ENCODE results near the gene HOPX. TPM values are rescaled to one million over a fixed set of nuclear protein-coding genes. Genes with fewer than 3 reads are reported as not detected.
"Not testable (repeated sequence)": the region's sequence is repeated elsewhere in the genome, so short reads cannot be mapped to it uniquely, and the experiment has no call there.

HOPX gene
- total RNA-seq, 3 donors from 2014 or later: 1.3 to 5.6 (median 1.9) TPM

DNA sequence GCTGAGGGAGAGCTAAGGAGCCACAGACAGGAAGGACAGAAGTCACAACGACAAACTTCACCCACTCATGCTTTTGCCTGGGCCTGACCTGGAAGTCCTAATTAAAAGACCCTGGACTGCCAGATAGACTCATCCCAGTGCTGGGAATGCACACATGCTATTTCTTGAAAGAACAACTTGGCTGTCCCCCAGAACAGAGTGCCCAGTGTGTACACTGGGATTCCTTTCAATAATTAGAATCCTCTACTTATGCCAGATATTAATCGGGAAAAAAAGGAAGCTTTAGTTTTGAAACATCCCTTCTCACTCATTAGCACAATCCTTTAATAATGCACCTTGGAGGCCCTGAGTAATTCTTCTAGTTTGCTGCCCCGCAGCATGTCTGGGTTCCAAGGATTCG is 3.4 kb downstream of the HOPX start:
- no peaks in the 10 kb centered on the region for H3K36me3 ChIP-seq (ENCODE audit: low read depth)
- H3K4me3 ChIP-seq: no peak overlapping the region
- DNase-seq (no peak), ATAC-seq (no peak)
- TF ChIP-seq CTCF (IDR thresholded peaks at IDR 0.05): no peak
- peaks cover 5% of the 10 kb centered on the region for H3K4me1 ChIP-seq (ENCODE audit: low read depth)
- intact Hi-C loops (cut with DNase I, micrococcal nuclease): no loop called here
- H3K9me3 ChIP-seq: no peaks in the 10 kb centered on the region

DNA sequence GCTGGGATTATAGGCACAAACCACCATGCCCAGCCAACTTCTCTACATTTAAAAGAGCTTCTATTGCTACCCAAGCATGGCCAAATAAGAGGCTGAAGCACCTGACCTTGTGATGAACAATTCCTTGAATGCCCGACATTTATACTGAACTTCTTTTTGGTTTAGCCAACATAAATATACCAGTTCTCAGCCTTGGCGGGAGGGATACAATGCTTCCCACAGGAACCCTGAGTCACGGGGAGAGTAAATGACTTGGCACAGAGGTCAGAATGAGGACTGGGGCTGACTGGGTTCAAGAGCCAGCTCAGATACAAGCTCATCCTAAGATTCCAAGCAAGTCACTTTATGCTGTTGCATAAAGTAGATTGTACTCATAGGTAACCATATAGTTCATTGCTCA is 6.1 kb downstream of the HOPX start:
- Histone ChIP-seq H3K4me1 (ENCODE audit: low read depth) (no peaks in the 10 kb centered on the region), H3K4me3 (no peak overlapping the region), H3K9me3 (no peaks in the 10 kb centered on the region), H3K36me3 (ENCODE audit: low read depth) (no peaks in the 10 kb centered on the region)
- DNase-seq (no peak), ATAC-seq (no peak)
- intact Hi-C loops (cut with DNase I, micrococcal nuclease): no loop called here
- no peak for TF ChIP-seq CTCF (IDR thresholded peaks at IDR 0.05)

DNA sequence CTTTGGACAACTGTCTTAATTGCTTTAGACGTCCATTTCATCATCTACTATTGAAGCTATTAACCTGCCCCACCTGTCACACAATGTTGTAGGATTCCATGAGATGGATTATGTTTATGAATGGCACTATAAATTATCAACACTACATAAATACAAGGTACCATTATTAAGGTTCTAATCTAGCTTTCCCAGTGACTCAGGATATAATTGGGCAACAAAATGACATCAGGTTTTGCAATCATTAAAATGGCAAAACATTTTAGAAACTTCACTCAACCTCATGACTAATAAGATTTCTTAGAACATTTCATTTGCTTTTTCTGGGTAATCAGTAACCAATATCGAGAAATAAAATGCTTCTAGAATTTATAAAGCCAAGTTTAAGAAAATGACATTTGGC is 9.2 kb downstream of the HOPX start:
- no peak for ATAC-seq
- Histone ChIP-seq H3K4me1 (ENCODE audit: low read depth) (no peaks in the 10 kb centered on the region), H3K9me3 (no peaks in the 10 kb centered on the region), H3K36me3 (ENCODE audit: low read depth) (no peaks in the 10 kb centered on the region), H3K4me3 (no peak overlapping the region)
- TF ChIP-seq CTCF (IDR thresholded peaks at IDR 0.05): no peak
- intact Hi-C loops (cut with DNase I, micrococcal nuclease): no loop called here
- DNase-seq: no peak

DNA sequence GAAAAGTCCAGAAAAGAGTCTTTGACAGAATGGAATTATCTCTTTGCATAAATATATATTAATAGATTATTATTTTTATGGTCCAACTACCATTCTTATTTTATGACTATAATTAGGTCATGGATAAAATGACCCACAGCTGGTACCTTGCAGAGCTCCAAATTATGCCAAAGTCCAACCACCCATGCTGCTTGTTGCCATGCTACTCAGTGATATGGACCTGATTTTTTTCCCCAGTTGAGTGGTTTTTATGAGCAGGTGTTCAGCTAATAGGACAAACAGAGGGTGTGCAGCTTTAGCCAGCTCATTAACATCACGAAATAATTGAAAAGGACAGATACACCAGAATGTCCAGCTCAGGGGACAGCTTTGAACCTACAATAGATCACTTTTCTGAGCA is 9.7 kb downstream of the HOPX start:
- no peaks in the 10 kb centered on the region for H3K36me3 ChIP-seq (ENCODE audit: low read depth)
- no peak overlapping the region for H3K4me3 ChIP-seq
- DNase-seq (no peak), ATAC-seq (no peak)
- intact Hi-C loops (cut with DNase I, micrococcal nuclease): no loop called here
- TF ChIP-seq CTCF (IDR thresholded peaks at IDR 0.05): no peak
- H3K4me1 ChIP-seq (ENCODE audit: low read depth): no peaks in the 10 kb centered on the region
- H3K9me3 ChIP-seq: no peaks in the 10 kb centered on the region

GRCh38 chr4:56668267-56668666 is 12.8 kb downstream of the HOPX start:
- ATAC-seq (peak; percentile 52), DNase-seq (peak in 1 of 3 donors; percentile 28)
- Histone ChIP-seq H3K4me1 (ENCODE audit: low read depth) (no peaks in the 10 kb centered on the region), H3K4me3 (no peak overlapping the region), H3K9me3 (no peaks in the 10 kb centered on the region), H3K36me3 (ENCODE audit: low read depth) (no peaks in the 10 kb centered on the region)
- intact Hi-C loops (cut with DNase I, micrococcal nuclease): no loop called here
- no peak for TF ChIP-seq CTCF (IDR thresholded peaks at IDR 0.05)

DNA sequence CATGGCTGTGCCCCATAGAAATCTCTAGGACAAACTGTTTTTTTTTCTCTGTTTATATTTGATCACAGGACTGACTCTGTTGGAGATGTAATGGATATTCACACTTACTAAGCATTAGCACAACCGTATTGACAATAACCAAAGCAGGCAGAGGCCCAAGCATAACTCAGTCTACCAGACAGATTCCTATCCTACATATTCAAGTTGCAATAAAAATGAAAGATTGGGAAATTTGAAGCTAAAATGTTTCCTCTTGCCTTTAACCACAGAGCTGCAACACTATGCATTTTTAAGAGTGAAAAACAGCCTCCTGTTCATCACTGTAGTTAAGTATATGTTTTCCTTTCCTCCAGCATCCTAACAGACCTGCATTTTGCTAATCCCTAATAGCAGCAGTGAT is 13.7 kb downstream of the HOPX start:
- ATAC-seq; H3K36me3 ChIP-seq (ENCODE audit: low read depth); DNase-seq; H3K9me3 ChIP-seq; H3K4me1 ChIP-seq (ENCODE audit: low read depth); intact Hi-C loops (cut with DNase I, micrococcal nuclease); H3K4me3 ChIP-seq: not testable (repeated sequence)

Data from mucosa of descending colon (tissue), 3 donors.